Measurements from ENCODE around the gene TMEFF2.

DNA sequence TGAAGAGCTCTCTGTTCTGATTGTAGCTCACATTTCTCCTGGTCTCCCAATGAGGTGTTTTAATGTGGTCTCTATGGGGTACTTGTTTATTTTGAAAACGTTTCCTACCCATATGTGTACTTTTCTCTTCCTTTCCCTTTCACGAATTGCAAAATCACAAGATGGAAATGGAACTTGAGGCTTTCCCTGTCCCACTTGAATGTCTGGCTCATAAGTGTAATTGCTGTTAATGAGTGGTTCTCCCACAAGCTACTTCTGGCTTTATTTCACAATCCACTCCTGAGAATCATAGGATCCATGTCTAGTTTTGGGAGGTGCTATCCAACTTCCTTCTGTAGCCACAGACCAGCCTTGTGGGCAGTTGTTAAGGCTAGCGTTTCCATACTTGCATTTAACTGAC lies 266.7 kb downstream of the TMEFF2 start:
- TF ChIP-seq, protein P1, sequence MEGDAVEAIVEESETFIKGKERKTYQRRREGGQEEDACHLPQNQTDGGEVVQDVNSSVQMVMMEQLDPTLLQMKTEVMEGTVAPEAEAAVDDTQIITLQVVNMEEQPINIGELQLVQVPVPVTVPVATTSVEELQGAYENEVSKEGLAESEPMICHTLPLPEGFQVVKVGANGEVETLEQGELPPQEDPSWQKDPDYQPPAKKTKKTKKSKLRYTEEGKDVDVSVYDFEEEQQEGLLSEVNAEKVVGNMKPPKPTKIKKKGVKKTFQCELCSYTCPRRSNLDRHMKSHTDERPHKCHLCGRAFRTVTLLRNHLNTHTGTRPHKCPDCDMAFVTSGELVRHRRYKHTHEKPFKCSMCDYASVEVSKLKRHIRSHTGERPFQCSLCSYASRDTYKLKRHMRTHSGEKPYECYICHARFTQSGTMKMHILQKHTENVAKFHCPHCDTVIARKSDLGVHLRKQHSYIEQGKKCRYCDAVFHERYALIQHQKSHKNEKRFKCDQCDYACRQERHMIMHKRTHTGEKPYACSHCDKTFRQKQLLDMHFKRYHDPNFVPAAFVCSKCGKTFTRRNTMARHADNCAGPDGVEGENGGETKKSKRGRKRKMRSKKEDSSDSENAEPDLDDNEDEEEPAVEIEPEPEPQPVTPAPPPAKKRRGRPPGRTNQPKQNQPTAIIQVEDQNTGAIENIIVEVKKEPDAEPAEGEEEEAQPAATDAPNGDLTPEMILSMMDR (IDR thresholded peaks at IDR 0.05; ENCODE audit: insufficient read depth, low read length, poor library complexity, severe bottlenecking), result no peak
- no peak for TF ChIP-seq EZH2phosphoT487 (conservative IDR thresholded peaks at IDR 0.05; ENCODE audit: low read length)

Measured in SU-DHL-6 (cell line).